Bone marrow (tissue), 2 donors: ENCODE data around the gene CYP2C19.
"Not testable (repeated sequence)": the region's sequence is repeated elsewhere in the genome, so short reads cannot be mapped to it uniquely, and the experiment has no call there.

Experiments used
- DNase-seq, 2 donors: peaks; one replicate each; lab custom pipeline; 2025; lab: John Stamatoyannopoulos, UW

The CYP2C19 gene

GRCh38 chr10:94879214-94879613 lies 116.7 kb downstream of the CYP2C19 start:
- no peak for DNase-seq

- no peak for DNase-seq
Measured at GRCh38 chr10:94889123-94889522, 126.6 kb downstream of the CYP2C19 start.

GRCh38 chr10:94890264-94891022 lies 128.0 kb downstream of the CYP2C19 start:
- no peak for DNase-seq

GRCh38 chr10:94898414-94898813 lies 135.9 kb downstream of the CYP2C19 start:
- DNase-seq, result not testable (repeated sequence)

DNA sequence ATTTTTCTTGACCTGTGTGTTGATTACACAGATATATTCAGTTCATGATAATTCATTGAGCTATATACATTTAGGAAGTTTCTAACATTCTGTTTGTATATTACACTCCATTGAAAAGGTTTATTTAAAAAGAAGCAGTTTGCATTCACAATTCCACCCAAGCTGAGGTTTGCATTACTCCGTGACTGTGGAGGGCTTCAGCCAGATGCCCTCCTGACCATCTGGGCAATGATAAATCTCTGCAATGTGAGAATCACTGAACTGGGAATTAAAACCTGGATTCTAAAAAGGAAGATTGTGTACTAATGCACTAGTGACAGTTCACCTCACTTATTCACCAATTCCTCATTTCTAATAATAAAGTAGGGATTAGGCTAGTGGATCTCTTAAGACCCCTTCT lies 139.6 kb downstream of the CYP2C19 start:
- DNase-seq, result no peak

DNA sequence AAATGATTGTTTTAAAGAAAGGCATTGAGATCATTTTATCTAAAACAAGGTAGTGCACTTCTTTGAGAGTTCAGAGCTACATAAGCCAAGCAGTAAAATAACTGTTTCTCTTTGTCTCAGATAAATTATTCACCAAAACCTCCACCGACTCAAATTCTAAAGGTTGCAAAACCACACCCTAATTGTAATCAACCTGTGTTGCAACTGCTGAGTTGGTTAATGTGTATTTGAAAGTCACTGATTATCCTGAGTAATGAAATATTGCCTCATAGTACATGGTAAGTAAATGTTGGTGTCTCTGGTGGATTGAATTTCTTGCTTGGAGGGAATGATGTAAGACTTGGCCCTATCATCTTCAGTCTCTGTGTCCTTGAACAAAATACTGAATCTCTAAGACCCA lies 140.1 kb downstream of the CYP2C19 start:
- no peak for DNase-seq
